ENCODE data around the gene TBC1D1.

DNA sequence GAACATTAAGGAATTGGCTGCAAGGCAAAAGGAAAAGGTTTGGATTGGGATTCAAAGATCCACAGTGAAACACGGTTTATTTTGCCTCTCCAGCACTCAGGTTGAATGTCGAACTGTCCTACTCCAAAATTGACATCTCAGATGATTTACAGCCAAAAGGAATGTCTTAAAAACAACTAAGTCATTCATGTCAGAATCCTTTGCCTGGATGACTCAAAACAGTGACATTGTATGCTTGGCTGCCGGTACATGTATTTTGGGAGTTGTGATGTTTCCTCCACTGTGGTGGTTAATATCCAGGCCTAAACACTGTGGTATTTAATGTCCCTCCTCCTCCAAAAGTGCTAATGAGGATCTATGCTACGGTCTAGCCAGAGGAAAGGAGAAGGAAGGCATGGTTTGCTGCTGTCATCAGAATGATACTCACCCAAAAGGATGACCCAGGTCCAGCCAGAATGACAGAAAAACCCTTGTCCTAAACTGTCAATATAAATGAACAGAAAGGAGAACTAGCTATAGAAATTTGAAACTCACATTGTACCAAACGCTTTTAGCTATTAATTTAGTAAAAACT lies 43.5 kb upstream of the TBC1D1 start:
- TF ChIP-seq, protein P1, sequence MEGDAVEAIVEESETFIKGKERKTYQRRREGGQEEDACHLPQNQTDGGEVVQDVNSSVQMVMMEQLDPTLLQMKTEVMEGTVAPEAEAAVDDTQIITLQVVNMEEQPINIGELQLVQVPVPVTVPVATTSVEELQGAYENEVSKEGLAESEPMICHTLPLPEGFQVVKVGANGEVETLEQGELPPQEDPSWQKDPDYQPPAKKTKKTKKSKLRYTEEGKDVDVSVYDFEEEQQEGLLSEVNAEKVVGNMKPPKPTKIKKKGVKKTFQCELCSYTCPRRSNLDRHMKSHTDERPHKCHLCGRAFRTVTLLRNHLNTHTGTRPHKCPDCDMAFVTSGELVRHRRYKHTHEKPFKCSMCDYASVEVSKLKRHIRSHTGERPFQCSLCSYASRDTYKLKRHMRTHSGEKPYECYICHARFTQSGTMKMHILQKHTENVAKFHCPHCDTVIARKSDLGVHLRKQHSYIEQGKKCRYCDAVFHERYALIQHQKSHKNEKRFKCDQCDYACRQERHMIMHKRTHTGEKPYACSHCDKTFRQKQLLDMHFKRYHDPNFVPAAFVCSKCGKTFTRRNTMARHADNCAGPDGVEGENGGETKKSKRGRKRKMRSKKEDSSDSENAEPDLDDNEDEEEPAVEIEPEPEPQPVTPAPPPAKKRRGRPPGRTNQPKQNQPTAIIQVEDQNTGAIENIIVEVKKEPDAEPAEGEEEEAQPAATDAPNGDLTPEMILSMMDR (tag by site-specific recombination; IDR thresholded peaks at IDR 0.05): no peak
- TF ChIP-seq, protein P2, sequence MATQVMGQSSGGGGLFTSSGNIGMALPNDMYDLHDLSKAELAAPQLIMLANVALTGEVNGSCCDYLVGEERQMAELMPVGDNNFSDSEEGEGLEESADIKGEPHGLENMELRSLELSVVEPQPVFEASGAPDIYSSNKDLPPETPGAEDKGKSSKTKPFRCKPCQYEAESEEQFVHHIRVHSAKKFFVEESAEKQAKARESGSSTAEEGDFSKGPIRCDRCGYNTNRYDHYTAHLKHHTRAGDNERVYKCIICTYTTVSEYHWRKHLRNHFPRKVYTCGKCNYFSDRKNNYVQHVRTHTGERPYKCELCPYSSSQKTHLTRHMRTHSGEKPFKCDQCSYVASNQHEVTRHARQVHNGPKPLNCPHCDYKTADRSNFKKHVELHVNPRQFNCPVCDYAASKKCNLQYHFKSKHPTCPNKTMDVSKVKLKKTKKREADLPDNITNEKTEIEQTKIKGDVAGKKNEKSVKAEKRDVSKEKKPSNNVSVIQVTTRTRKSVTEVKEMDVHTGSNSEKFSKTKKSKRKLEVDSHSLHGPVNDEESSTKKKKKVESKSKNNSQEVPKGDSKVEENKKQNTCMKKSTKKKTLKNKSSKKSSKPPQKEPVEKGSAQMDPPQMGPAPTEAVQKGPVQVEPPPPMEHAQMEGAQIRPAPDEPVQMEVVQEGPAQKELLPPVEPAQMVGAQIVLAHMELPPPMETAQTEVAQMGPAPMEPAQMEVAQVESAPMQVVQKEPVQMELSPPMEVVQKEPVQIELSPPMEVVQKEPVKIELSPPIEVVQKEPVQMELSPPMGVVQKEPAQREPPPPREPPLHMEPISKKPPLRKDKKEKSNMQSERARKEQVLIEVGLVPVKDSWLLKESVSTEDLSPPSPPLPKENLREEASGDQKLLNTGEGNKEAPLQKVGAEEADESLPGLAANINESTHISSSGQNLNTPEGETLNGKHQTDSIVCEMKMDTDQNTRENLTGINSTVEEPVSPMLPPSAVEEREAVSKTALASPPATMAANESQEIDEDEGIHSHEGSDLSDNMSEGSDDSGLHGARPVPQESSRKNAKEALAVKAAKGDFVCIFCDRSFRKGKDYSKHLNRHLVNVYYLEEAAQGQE (tag by site-specific recombination; IDR thresholded peaks at IDR 0.05): no peak
- no peak for TF ChIP-seq ZNF274 (IDR thresholded peaks at IDR 0.05; ENCODE audit: low read length)
- no peak for TF ChIP-seq ZNF274 (tag by site-specific recombination; IDR thresholded peaks at IDR 0.05; ENCODE audit: borderline replicate concordance)
- no peak for TF ChIP-seq TCF7L2 (IDR thresholded peaks at IDR 0.05; ENCODE audit: borderline replicate concordance, low read depth, low read length)
- no peak for TF ChIP-seq ZNF394 (tag by site-specific recombination; IDR thresholded peaks at IDR 0.05; ENCODE audit: borderline replicate concordance)
- TF ChIP-seq PRDM1 (tag by site-specific recombination; IDR thresholded peaks at IDR 0.05): no peak
